Astrocyte of the cerebellum (primary cell): ENCODE measurements around the gene ACP7.
"Not testable (repeated sequence)": the region's sequence is repeated elsewhere in the genome, so short reads cannot be mapped to it uniquely, and the experiment has no call there.

Source experiments
- DNase-seq: peaks from one replicate; pipeline ENCODE4 v3.0.0-alpha.2; 2011; ENCODE audit warnings: low read depth
- H3K4me3 ChIP-seq: 2 replicates; pipeline ENCODE4 v1.5.1; 2011; ENCODE audit warnings: mild to moderate bottlenecking, low read depth, low read length, moderate library complexity
- in situ Hi-C: cut with HindIII; loops from 2 replicates; pipeline ENCODE4 v1.10.0; 2017; ENCODE audit warnings: low sequenced_read_pairs
- TF ChIP-seq, protein P1 (sequence below): IDR thresholded peaks from 2 replicates; pipeline ENCODE4 v1.5.1; 2012; ENCODE audit warnings: low read length, low read depth, moderate library complexity, mild to moderate bottlenecking; ENCODE audit errors: missing control alignments

Gene ACP7

GRCh38 chr19:39111593-39112199 lies 27.5 kb downstream of the ACP7 start:
- in situ Hi-C loops = no loop called here
- DNase-seq = no peak
- TF ChIP-seq, protein P1, sequence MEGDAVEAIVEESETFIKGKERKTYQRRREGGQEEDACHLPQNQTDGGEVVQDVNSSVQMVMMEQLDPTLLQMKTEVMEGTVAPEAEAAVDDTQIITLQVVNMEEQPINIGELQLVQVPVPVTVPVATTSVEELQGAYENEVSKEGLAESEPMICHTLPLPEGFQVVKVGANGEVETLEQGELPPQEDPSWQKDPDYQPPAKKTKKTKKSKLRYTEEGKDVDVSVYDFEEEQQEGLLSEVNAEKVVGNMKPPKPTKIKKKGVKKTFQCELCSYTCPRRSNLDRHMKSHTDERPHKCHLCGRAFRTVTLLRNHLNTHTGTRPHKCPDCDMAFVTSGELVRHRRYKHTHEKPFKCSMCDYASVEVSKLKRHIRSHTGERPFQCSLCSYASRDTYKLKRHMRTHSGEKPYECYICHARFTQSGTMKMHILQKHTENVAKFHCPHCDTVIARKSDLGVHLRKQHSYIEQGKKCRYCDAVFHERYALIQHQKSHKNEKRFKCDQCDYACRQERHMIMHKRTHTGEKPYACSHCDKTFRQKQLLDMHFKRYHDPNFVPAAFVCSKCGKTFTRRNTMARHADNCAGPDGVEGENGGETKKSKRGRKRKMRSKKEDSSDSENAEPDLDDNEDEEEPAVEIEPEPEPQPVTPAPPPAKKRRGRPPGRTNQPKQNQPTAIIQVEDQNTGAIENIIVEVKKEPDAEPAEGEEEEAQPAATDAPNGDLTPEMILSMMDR = no peak
- H3K4me3 ChIP-seq = no peak overlapping the region

- H3K4me3 ChIP-seq = no peak overlapping the region
- TF ChIP-seq, protein P1 = no peak
- in situ Hi-C loops = no loop called here
- no peak for DNase-seq
Measured at GRCh38 chr19:39112338-39112890, 28.2 kb downstream of the ACP7 start.

DNA sequence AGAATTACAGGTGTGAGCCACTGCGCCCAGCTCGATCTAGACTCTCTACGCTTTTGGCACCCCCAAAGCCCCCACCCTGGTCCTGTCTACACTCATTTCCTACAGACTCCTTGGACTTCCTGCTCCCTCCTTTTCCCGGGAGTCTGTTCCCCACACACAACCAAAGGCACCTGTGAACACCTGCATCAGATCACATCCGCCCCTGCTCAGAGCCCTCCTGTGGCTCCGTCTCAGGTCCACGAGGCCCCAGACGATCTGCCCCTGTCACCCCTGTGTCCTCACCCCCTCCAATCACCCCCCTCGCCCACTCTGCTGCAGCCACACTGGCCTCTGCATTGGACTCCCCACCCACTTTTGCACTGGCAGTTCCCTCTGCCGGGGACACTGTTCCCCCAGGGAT lies 29.0 kb downstream of the ACP7 start:
- TF ChIP-seq, protein P1 = no peak
- DNase-seq = no peak
- no peak overlapping the region for H3K4me3 ChIP-seq
- in situ Hi-C loops = no loop called here

- TF ChIP-seq, protein P1 = no peak
- no peak overlapping the region for H3K4me3 ChIP-seq
- no peak for DNase-seq
- in situ Hi-C loops = no loop called here
Measured at GRCh38 chr19:39115105-39115847, 31.1 kb downstream of the ACP7 start.

- in situ Hi-C loops, H3K4me3 ChIP-seq, DNase-seq: not testable (repeated sequence)
Measured at GRCh38 chr19:39117023-39117422, 32.9 kb downstream of the ACP7 start.

DNA sequence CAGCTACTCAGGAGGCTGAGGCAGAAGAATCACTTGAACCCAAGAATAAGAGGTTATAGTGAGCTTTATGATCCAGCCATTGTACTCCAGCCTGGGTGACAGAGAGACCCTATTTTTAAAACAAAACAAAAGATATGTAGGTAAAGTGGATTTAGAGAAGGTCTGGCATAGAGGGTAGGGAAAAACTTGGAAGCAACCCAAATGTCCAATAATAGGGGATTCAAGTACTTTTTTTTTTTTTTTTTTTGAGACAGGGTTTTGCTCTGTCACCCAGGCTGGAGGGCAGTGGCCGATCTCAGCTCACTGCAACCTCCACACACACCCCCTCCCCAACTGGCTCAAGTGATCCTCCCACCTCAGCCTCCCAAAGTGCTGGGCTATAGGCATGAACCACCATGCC lies 35.7 kb downstream of the ACP7 start:
- TF ChIP-seq, protein P1 = no peak
- no peak for DNase-seq
- no peak overlapping the region for H3K4me3 ChIP-seq
- in situ Hi-C loops = no loop called here
